NCI-H526 treated with DMSO at 0.1 percent for 48 hours (cell line): ENCODE measurements around the gene ARFGAP1.

Experiments
- DNase-seq: peaks from one replicate; lab custom pipeline; 2025; lab: John Stamatoyannopoulos, UW

The ARFGAP1 gene

DNA sequence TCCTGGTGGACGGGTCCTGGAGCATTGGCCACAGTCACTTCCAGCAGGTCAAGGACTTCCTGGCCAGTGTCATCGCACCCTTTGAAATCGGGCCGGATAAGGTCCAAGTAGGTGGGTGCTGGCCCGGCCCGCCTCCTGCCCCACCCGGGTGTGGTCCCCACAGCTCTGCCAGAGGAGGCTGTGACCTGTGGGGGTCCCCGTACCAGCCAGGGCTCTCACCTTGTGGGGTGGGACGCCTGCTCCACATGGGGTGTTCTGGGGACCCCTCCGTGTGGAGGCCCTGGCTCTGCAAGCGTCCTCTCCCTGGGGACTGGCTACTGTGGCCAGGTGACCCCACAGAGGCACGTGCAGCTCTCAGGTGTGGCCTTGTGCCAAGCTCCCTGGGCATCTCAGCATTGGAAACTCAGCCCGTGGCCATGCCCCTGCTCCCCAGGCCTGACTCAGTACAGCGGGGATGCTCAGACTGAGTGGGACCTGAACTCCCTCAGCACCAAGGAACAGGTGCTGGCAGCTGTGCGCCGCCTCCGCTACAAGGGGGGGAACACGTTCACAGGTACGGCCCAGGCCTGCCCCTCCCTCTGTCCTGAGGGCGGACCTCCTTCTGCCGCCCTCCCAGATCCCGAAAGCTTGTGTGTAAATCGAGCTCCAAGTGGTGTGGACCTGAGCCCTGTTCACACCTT, 35.1 kb downstream of the ARFGAP1 start:
- no peak for DNase-seq

DNA sequence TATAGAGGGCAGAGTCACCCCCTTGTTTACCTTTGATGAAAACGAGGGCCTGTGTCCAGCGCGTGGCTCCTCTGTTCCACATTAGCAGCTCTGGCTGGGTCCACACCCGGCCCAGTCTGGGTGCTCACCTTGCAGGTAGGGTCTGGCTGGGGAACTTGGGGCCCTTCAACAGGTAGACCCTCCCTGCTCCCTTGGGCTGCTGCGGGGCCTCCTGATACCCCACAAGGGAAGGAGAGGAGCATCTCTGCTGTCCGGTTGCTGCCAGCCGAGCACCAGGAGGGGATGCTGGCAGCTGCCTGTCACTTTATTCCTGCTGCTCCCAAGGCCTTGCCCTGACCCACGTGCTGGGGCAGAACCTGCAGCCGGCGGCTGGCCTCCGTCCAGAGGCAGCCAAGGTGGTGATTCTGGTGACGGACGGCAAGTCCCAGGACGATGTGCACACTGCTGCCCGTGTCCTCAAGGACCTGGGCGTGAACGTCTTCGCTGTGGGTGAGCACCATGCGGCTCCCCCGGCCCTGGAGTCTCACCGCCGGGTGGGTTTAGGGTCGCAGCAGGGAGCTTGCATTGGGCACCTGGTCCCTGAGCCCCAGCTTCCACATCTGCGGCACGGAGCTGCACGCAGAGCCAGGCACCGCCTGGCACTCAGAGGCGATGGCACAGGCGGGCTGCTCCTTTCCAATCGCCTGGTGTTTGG, 35.8 kb downstream of the ARFGAP1 start:
- DNase-seq: no peak

DNA sequence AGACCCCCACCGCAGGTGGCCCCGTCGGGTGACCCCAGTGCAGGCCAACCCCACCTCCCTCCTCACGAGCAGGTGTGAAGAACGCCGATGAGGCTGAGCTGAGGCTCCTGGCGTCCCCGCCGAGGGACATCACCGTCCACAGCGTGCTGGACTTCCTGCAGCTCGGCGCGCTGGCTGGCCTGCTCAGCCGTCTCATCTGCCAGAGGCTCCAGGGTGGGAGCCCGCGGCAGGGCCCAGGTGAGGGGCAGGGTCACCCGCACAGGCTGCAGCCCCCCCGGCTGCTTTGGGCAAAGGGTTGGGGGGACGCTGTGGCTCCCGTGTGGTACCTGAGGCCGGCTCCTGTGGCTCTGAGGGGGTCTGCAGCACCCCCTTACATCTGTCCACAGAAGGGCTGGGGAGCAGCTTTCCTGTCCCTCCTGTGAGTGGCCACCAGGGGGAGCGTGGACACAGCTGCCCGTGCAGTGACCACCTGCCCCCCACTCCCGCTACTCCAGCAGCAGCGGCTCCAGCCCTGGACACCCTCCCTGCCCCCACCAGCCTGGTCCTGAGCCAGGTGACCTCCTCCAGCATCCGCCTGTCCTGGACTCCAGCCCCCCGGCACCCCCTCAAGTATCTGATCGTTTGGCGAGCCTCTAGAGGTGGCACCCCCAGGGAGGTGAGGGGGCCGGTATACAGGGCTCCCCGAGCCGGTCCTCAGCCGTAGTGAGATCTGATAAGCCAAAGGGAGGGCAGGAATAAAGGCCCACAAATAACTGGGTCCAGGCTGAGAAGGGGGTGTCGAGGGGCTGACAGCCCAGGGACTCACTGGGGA, 36.9 kb downstream of the ARFGAP1 start:
- DNase-seq: no peak

DNA sequence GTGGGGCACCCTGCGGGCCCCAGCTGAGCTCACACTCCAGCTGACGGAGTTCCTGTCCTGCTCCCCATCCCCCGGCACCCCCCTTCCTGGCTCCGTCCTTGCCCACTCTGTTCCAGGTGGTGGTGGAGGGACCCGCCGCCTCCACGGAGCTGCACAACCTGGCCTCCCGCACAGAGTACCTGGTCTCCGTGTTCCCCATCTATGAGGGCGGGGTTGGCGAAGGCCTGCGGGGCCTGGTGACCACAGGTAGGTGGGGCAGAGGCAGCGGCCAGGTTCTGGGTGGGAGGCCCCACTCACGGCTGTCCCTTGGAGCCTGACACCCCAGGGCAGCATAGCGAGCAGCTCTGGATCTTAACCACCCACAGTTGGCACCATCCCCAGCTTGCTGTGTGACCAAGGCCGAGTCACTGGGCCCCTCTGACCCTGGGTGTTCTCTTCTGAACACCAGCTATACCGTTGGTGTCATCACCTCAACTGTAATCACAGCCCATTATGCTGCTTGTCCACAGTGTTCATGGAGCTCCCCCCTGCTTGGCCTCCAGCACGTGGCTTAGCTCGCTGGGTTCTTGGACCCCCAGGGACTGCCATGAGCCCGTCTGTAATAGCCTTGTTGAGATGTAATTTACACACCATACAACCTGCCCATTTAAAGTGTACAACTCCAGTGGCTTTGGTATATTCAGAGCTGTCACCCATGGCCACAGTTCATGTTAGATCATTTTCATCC, 37.8 kb downstream of the ARFGAP1 start:
- DNase-seq: no peak

DNA sequence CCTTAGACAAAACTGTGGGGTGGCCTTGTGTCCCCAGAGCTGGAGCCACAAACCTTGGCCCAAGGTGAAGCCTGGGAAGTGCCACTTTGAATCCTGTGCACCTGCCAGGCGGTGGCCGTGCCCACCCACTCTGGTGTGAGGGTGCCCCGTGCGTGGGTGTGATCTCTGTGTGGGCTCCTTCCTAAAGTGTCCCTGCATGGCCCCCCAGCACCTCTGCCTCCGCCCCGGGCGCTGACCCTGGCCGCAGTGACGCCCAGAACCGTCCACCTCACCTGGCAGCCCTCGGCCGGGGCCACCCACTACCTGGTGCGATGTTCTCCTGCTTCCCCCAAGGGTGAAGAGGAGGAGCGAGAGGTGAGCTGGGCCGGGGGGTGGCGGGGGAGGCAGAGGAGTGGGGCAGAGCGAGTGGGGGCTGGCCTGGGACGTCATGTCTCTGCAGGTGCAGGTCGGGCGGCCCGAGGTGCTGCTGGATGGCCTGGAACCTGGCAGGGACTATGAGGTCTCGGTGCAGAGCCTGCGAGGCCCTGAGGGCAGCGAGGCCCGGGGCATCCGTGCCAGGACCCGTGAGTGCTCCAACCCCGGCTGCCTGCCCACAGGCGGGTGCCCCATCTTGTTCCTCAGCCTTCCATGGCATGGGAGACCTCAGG, 38.7 kb downstream of the ARFGAP1 start:
- no peak for DNase-seq

DNA sequence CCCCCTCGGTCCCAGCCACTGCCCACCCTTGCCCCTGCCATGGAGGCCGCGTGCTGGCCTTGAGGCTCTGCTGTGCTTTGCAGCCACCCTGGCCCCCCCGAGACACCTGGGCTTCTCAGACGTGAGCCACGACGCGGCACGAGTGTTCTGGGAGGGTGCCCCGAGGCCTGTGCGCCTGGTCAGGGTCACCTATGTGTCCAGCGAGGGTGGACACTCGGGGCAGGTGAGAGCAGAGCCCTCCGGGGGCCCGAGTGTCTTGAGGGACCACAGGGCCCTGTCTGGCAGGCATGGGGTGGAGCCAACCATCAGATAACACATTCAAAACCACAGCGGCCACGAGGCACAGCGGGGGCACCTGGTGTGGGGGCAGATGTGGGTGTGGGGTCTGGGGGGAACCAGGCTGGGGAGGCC, 39.2 kb downstream of the ARFGAP1 start:
- DNase-seq: no peak

DNA sequence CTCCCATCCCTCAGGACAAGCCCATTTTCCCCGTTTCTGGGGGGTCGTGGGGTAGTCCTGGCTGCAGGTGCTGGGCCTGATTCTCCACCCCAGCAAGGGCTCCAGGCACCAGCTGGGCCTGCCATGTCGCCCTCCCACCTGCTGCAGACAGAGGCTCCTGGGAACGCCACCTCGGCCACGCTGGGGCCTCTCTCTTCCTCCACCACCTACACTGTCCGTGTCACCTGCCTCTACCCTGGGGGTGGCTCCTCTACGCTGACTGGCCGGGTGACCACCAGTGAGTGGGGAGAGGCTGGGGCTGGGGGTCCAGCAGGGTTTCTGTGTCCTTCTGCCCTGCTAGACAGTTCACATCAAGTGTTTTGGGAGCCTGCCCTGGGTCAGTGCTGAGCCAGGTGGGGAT, 39.7 kb downstream of the ARFGAP1 start:
- DNase-seq: no peak

DNA sequence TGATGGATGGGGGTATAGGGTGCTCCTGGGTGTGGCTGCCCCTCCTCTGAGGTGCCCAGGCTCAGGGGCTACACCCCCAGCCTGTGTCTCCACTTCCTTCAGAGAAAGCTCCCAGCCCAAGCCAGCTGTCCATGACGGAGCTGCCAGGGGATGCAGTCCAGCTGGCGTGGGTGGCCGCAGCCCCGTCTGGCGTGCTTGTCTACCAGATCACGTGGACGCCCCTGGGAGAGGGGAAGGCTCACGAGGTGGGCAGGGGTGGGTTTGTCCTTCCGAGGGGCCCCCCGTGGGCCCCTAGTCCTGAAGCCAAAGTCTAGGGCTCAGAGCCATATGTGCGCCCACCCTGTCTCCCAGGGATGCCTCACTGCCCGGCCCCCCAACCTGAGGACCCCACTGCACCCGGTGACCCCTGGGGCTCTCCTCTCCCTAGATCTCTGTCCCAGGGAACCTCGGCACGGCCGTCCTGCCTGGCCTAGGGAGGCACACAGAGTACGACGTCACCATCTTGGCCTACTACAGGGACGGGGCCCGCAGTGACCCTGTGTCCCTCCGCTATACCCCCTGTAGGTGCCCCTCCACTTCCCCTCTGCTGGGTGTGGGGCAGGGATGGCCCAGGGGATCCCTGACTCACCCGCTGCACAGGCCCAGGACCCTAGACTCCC, 40.2 kb downstream of the ARFGAP1 start:
- no peak for DNase-seq

DNA sequence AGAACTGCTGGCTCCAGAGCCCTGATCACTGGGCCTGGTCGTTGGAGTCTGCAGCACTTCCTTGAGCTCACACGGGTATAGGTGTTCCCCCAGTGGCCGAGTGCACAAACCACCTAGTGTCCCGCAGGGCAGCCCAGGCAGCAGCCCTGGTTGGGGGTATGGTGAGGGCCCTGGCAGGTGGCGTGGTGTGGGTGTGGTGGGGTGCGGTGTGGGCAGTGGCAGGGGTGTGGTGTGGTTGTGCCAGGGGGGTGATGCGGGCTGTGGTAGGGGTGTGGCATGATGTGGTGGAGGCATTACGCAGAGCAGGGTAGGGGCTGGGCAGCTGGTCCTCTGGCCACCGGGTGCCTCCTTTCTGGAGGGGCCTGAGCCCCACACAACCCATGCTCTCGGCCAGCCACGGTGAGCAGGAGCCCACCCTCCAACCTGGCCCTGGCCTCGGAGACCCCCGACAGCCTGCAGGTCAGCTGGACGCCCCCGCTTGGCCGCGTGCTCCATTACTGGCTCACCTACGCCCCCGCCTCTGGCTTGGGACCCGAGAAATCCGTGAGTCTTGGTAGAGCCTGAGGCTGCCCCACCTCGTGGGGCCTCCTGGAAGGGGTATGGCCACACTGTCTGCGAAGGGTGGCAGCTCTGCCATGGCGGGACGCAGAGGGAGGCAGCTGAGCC, 40.9 kb downstream of the ARFGAP1 start:
- no peak for DNase-seq

DNA sequence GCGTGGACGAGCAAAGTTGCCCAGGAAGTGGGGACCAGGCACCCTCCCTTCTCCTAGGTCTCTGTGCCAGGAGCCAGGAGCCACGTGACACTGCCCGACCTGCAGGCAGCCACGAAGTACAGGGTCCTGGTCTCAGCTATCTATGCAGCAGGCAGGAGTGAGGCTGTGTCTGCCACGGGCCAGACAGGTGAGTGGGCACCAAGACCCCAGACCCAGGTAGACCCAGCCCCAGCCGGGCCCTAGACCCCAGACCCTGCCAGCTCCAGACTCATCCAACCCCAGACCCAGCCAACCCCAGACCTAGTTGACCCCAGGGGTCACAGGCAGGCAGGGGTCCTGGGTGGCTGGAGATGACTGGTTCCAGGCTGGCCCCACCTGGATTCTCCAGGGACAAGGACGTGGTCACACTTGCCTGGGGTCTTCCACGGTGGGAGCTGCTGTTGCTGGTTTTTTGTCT, 41.4 kb downstream of the ARFGAP1 start:
- no peak for DNase-seq

DNA sequence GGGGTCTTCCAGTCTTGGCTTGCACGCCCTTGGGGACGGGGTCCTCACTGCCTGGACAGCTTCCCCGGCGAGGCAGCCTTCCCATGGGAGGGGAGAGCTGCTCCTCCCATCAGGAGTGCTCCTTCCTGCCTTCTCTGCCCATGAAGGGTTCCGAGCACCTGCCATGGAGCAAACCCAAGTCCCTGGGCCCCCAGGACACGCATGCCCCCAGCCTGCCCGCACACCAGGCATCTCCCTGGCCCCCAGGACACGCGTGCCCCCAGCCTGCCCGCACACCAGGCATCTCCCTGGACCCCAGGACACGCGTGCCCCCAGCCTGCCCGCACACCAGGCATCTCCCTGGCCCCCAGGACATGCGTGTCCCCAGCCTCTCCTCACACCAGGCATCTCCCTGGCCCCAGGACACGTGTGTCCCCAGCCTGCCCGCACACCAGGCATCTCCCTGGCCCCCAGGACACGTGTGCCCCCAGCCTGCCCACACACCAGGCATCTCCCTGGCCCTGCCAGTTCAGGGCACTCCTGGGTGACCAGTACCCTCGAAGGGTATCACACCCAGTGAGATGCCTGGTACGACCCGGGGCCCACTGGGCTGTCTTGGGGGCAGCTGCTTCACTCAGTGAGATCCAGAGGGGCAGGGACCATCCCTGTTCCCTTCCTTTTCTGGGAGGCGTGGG, 42.1 kb downstream of the ARFGAP1 start:
- DNase-seq: no peak

DNA sequence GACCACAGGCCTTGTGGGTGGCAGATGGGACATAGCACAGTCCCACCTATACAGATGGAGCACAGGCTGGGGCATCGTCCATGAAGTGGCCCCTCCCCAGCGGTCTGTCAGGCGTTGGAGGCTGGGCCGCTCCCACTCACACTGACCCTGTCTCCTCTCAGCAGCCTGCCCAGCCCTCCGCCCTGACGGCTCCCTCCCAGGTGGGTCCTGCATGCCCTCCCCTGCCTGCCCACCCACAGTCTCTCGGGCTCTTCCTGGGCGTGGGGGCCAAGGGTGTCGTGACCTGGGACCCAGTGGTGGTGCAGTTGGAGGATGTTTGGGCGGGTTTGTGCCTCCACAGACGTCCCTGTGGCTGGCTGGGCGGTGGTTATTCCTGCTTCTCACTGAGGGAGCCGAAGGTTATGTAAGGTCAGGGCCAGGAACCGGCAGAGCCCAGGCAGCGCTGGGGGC, 42.7 kb downstream of the ARFGAP1 start:
- DNase-seq: no peak

DNA sequence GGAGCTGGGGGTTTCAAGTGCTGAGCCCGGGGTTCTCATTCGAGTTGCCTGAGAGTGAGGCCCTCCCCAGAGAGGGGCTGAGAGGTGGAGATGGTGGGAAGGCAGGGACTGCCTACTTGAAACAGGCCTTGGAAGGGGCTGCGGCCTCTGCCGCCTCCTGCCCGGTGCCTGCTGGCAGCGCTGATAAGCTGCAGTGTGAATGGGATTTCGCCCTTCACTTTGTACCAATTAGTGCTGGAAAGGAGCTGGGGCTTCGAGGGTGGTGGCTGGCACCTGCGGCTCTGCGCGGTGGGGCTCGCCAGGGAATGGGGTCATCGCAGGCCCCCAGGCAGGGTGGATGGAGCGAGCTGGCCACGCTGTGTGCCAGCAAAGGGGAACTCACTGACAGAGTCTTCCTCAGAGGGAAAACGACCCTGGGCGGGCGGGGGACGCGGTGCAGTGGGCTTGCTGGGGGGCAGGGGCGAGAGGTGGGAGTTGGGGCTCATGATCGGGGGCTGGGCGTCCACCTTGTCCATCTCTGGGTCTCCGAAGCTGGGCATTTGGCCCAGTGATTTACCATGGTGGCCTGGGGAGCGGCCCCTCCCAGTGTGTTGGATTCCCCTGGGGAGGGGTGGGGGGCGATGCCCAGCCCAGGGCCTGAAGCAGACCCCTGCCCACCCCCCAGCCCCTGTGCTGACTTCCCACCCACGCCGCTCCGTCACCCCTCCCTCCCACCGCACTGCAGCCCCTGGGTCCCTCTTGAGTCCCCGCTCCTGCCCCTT, 43.3 kb downstream of the ARFGAP1 start:
- no peak for DNase-seq

DNA sequence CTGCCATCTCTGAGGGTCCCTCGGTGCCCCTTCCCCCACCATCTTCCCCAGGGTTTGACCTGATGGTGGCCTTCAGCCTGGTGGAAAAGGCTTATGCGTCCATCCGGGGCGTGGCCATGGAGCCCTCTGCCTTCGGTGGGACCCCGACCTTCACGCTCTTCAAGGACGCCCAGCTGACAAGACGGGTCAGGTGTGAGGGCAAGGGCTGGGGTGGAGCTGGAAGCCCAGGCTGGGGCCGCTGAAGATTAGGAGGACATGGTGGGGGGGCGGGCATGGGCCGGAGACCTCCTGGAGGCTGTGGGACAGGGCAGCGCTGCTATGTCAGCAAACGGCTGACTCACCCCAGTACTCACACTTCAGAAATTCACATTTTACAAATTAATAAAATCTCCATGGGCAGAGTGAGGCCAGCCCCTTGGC, 43.9 kb downstream of the ARFGAP1 start:
- no peak for DNase-seq

DNA sequence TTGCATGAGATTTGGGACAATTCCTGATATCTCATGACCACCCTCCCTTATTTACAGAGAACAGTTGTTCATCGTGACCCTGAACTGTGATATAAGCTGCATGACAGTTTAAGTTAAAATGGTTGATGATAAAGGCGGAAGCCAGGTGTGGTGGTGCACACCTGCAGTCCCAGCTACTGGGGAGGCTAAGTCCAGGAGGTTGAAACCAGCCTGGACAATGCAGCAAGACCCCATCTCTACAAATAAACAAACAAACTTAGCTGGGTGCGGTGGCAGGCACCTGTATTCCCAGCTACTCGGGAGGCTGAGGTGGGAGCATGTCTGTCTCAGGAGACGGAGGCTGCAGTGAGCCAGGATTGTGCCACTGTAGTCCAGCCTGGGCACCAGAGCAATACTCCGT, 44.4 kb downstream of the ARFGAP1 start:
- DNase-seq: no peak

DNA sequence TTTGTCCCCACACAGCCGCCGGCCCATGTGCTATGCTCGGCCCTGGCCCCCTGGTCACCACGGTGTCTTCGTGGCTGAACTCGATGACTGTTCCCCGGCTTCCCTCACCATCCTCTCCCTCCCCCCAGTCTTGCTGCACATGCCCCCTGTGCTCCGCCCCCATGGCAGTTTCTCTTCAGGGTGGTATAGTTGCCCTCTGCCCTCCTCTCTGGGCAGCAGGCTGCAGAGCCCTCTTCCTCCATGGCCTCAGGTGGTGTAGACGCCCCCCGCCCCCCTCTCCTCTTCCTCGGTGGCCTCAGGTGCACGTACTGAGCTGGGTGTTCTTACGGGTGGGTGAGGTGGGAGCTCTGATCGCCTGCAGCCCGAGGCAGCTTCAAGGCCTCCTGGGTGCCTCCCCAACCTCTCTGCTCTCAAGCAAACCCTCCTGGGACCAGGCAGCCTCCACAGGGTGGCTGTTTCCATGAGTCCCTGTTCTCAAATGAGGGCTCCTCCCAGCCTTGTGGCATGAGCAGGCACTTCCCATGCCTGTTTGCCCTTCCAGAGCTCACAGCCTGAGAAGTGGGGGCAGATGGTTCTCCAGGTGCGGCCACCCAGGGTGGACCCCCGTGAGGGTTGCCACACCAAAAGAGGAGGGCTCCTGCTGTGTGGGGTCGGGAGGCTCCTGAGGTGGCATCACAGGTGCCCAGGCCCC, 45.1 kb downstream of the ARFGAP1 start:
- no peak for DNase-seq

DNA sequence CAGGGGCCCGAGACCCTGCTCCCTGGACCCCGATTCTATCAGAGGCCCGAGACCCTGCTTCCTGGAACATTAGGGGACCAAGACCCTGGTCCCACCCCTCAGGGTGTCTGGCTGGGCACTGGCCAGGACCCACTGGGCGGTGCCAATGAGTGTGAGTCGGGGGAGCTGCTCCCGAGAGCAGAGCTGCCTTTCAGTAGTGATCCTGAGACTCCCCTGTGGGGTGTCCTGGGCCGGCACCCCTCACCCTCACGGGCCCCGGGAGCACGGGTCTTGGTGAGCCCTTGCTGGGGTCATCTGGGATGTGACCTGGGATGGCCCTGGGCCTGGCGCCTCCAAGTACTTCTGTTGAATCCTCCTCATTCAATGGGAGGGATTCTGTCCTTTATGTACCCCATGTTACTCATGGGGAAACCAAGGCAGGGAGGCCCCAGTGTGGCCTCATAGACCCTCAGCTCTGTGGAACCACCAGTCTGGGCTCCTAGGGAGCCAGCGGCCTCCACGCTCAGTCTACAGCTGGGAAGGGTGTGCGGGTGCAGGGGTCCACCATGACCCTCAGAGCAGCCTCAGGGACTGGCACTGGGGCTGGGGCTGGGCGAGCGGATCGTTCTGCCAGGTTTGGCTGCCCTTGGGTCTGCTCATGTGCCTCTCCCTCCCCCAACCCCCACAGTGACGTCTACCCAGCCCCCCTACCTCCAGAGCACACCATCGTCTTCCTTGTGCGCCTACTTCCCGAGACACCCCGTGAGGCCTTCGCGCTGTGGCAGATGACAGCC, 46.0 kb downstream of the ARFGAP1 start:
- DNase-seq: no peak
